Measurements from ENCODE around the gene PLA2G4B.

DNA sequence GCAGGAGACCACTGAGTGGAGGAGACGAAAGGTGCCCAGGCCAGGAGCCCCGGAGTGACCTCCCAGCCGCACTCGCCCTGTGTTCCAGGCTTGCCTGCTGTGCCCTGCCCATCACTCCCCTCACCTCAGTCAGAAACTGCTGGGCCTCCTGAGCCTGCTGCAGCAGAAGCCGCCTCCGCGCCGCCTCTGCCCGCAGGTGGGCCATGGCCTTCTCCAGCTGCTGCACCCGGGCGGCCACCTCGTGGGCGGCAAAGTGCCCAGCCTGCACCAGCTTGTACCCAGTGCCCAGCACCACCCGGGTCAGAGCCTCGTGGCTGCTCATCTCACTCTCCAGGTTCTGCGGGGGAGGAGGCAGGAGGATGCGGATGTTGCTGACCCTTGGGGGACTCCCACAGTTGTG is 17.6 kb downstream of the PLA2G4B start:
- TF ChIP-seq, protein P1, sequence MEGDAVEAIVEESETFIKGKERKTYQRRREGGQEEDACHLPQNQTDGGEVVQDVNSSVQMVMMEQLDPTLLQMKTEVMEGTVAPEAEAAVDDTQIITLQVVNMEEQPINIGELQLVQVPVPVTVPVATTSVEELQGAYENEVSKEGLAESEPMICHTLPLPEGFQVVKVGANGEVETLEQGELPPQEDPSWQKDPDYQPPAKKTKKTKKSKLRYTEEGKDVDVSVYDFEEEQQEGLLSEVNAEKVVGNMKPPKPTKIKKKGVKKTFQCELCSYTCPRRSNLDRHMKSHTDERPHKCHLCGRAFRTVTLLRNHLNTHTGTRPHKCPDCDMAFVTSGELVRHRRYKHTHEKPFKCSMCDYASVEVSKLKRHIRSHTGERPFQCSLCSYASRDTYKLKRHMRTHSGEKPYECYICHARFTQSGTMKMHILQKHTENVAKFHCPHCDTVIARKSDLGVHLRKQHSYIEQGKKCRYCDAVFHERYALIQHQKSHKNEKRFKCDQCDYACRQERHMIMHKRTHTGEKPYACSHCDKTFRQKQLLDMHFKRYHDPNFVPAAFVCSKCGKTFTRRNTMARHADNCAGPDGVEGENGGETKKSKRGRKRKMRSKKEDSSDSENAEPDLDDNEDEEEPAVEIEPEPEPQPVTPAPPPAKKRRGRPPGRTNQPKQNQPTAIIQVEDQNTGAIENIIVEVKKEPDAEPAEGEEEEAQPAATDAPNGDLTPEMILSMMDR (IDR thresholded peaks at IDR 0.05) = no peak
- TF ChIP-seq EP300 (IDR thresholded peaks at IDR 0.05) (no peak), POLR2A (IDR thresholded peaks at IDR 0.05) (no peak)

All from tibial nerve (tissue), 4 donors.